ENCODE results near the gene SF3B4. TPM values are rescaled to one million over a fixed set of nuclear protein-coding genes. Genes with fewer than 3 reads are reported as not detected.

SF3B4 gene
- polyA plus RNA-seq, 1 experiment, result 47.6 TPM

DNA sequence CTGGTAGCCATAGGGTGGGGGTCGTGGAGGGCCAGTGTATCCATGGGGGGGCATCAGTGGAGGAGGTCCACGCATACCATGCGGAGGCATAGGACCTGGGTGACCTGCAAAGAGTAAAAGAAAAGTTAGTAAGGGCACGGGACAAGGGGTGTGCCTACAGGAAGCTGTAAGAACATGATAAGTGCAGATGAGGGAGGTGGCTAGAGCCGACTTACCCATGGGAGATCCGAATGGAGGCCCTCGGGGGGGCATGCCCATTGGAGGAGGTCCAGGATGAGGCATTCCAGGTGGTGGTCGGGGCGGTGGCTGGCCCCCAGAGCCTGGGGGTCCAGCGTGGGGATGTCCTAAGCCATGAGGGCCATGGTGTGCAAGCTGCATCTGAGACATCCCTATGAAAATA, 4.0 kb downstream of the SF3B4 start:
- H3K27ac ChIP-seq (ENCODE audit: low read depth, low read length), result no peak overlapping the region
- no peak for DNase-seq (ENCODE audit: low read depth, low spot score)
- POLR2A ChIA-PET, result no interaction called here
- H3K27me3 ChIP-seq (ENCODE audit: control insufficient read depth, insufficient read depth, low read length), result no peaks in the 10 kb centered on the region
- CTCF ChIA-PET, result no interaction called here
- H3K9me3 ChIP-seq (ENCODE audit: control insufficient read depth, insufficient read depth, low read length), result no peaks in the 10 kb centered on the region; the same call in 1 of the 2 replicates
- TF ChIP-seq, protein P1, sequence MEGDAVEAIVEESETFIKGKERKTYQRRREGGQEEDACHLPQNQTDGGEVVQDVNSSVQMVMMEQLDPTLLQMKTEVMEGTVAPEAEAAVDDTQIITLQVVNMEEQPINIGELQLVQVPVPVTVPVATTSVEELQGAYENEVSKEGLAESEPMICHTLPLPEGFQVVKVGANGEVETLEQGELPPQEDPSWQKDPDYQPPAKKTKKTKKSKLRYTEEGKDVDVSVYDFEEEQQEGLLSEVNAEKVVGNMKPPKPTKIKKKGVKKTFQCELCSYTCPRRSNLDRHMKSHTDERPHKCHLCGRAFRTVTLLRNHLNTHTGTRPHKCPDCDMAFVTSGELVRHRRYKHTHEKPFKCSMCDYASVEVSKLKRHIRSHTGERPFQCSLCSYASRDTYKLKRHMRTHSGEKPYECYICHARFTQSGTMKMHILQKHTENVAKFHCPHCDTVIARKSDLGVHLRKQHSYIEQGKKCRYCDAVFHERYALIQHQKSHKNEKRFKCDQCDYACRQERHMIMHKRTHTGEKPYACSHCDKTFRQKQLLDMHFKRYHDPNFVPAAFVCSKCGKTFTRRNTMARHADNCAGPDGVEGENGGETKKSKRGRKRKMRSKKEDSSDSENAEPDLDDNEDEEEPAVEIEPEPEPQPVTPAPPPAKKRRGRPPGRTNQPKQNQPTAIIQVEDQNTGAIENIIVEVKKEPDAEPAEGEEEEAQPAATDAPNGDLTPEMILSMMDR (IDR thresholded peaks at IDR 0.05; ENCODE audit: low read depth, low read length), result no peak
- no peak overlapping the region for H3K4me3 ChIP-seq (ENCODE audit: low read depth, low read length)

DNA sequence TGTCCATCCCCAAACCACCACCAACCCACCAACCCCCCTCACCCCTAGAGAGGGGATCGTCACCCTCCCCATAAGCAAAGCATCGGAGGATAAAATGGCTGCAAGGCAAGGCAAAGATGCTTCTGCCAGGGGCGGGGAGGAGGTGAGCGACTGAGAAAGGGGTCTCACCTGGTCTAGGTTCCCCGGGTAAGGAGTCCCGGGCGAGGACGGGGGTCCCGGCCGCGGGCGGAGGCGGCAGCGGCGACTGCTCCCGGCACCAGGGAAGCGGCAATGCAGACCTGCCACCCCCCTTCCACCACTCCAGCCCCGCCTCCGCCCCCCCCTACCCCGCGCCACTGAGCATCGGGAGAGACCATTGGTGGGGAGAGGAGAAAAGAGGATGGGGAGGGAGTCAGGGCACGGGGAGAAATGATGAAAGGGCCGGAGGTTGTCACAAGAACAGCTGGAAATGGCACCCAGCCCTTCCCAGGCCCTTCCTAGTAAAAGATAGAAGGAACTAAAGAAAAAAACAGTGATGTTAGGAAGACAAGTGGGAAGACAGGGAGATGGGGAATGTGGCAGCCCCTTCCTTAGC, 9.9 kb downstream of the SF3B4 start, which contains the start of gene SV2A:
Gene SV2A (minus strand): TSS at position 274 of the 574 bp plus-strand sequence. CDS start 4,004 bp downstream, outside the sequence.
- H3K27ac ChIP-seq (ENCODE audit: low read depth, low read length), result no peak within 1 kb of the TSS
- CTCF ChIA-PET, result no interaction called here

DNA sequence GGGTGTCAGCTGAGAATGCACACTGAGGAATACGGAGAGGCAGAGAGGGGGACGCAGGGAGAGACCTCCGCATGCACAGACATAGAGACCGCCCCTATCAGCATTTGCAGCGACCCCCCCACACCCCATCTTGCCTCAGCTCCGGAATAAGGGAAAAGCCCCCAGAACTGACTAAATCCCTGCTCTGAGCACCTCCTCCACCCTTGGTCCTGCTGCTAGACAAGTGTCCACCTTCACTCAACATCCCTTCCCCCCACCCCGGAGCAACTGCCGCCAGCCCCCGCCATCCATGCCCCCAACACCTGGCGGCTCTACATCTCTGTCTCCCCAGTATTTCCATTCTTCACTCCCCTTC, 10.7 kb downstream of the SF3B4 start:
- Histone ChIP-seq H3K27me3 (ENCODE audit: control insufficient read depth, insufficient read depth, low read length) (no peaks in the 10 kb centered on the region), H3K27ac (ENCODE audit: low read depth, low read length) (no peak overlapping the region), H3K9me3 (ENCODE audit: control insufficient read depth, insufficient read depth, low read length) (no peaks in the 10 kb centered on the region), H3K4me3 (ENCODE audit: low read depth, low read length) (peak overlapping the region; percentile 88)
- TF ChIP-seq, protein P1 (IDR thresholded peaks at IDR 0.05; ENCODE audit: low read depth, low read length), result no peak
- ChIA-PET CTCF (no interaction called here), POLR2A (no interaction called here)
- DNase-seq (ENCODE audit: low read depth, low spot score), result no peak

More for the DNA sequence above, 9.9 kb downstream of the SF3B4 start, which contains the start of gene SV2A:
- POLR2A ChIA-PET, result interaction anchor here (0.8 kb wide), 1 partner anchor 21 kb away, joined by 4 read pairs; no protein-coding TSS in a partner anchor
- Histone ChIP-seq H3K27me3 (ENCODE audit: control insufficient read depth, insufficient read depth, low read length) (no peaks in the 10 kb centered on the region), H3K4me3 (ENCODE audit: low read depth, low read length) (peak within 1 kb of the TSS; percentile 88), H3K9me3 (ENCODE audit: control insufficient read depth, insufficient read depth, low read length) (no peaks in the 10 kb centered on the region)
- no peak for DNase-seq (ENCODE audit: low read depth, low spot score)
- TF ChIP-seq, protein P1 (IDR thresholded peaks at IDR 0.05; ENCODE audit: low read depth, low read length), result no peak

DNA sequence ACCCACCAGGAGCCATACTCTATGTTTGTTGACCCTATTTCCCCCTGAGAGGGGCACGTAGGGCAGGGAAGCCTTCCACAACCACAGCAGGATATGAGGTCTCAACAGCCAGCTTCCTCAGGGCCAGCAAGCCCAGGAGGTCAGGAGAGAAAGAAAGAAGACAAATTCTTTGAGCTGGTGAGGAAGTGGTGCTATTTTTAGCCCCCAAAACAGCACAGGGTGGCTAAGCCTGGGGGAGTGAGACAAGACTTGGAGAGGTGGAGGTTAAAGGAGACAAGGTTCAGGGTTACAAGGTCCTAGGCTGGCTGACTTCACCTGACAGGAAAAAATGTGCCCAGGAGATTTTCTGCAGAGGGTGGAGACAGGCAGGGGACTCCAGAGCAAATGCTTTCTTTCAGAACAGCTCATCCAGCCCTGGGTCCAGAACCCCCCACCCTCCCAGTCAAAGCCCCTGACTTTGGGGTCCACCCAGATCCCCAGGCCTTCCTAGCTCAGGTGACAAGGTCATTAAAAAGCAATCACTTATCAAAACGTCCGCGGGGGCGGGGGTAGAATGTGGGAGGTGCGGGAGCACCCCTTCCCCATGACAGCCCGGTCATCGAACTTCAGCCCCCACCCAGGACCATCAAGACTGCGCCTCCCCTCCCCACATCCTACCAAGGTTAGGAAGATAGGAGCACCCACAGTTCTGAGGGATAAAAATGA, 11.3 kb downstream of the SF3B4 start:
- CTCF ChIA-PET, result no interaction called here

More for the DNA sequence above, 11.3 kb downstream of the SF3B4 start:
- Histone ChIP-seq H3K27me3 (ENCODE audit: control insufficient read depth, insufficient read depth, low read length) (no peaks in the 10 kb centered on the region), H3K27ac (ENCODE audit: low read depth, low read length) (no peak overlapping the region), H3K9me3 (ENCODE audit: control insufficient read depth, insufficient read depth, low read length) (no peaks in the 10 kb centered on the region), H3K4me3 (ENCODE audit: low read depth, low read length) (peak overlapping the region; percentile 88)
- POLR2A ChIA-PET, result interaction anchor here (1.0 kb wide), 1 partner anchor 29 kb away, joined by 3 read pairs; a partner anchor contains a TSS
- DNase-seq (ENCODE audit: low read depth, low spot score), result no peak
- TF ChIP-seq, protein P1 (IDR thresholded peaks at IDR 0.05; ENCODE audit: low read depth, low read length), result no peak

All from AG04450 (cell line).